MM.1S (cell line): Measurements from ENCODE around the gene RGPD8.

Source experiments
- DNase-seq: peaks from one replicate; pipeline ENCODE4 v3.0.0-alpha.2; 2015
- H2AFZ ChIP-seq: fragments of 300-600 bp; sonication (generic); 2 replicates; pipeline ENCODE4 v1.6.0; 2016; ENCODE audit warnings: antibody characterized with exemption, low read length
- H3F3A ChIP-seq: fragments of 300-600 bp; sonication (generic); 2 replicates; pipeline ENCODE4 v1.6.1; 2016; ENCODE audit warnings: mild to moderate bottlenecking, antibody characterized with exemption, low read length, moderate library complexity, mixed read lengths; ENCODE audit not compliant: insufficient read depth
- H3K27ac ChIP-seq: fragments of 300-600 bp; sonication (generic); 2 replicates; pipeline ENCODE4 v1.5.1; 2016; ENCODE audit warnings: mild to moderate bottlenecking, low read length
- H3K27me3 ChIP-seq: fragments of 300-600 bp; sonication (generic); replicated peaks from 2 replicates; pipeline ENCODE4 v1.6.0; 2016; ENCODE audit warnings: low read length; ENCODE audit not compliant: insufficient read depth
- H3K36me3 ChIP-seq: fragments of 300-600 bp; sonication (generic); replicated peaks from 2 replicates; pipeline ENCODE4 v1.6.1; 2016; ENCODE audit warnings: mild to moderate bottlenecking, low read length, mixed read lengths; ENCODE audit not compliant: insufficient read depth
- H3K4me1 ChIP-seq: fragments of 300-600 bp; sonication (generic); 2 replicates; pipeline ENCODE4 v1.6.1; 2016; ENCODE audit warnings: low read length, mixed read lengths
- H3K4me2 ChIP-seq: fragments of 300-600 bp; sonication (generic); 2 replicates; pipeline ENCODE4 v1.6.0; 2016; ENCODE audit warnings: low read depth, low read length
- H3K4me3 ChIP-seq: fragments of 300-600 bp; sonication (generic); 2 replicates; pipeline ENCODE4 v1.5.1; 2016; ENCODE audit warnings: low read length, mixed read lengths
- H3K79me2 ChIP-seq: fragments of 300-600 bp; sonication (generic); 2 replicates; pipeline ENCODE4 v1.6.1; 2016; ENCODE audit warnings: mixed run types, low read length, mixed read lengths
- H3K9ac ChIP-seq: fragments of 300-600 bp; sonication (generic); 2 replicates; pipeline ENCODE4 v1.6.1; 2016; ENCODE audit warnings: low read length, mixed read lengths
- H3K9me2 ChIP-seq: fragments of 300-600 bp; sonication (generic); replicated peaks from 2 replicates; pipeline ENCODE4 v1.6.1; 2016; ENCODE audit warnings: mild to moderate bottlenecking, low read length, mixed read lengths; ENCODE audit not compliant: insufficient read depth
- H3K9me3 ChIP-seq: fragments of 300-600 bp; sonication (generic); replicated peaks from 2 replicates; pipeline ENCODE4 v1.6.1; 2016; ENCODE audit warnings: mild to moderate bottlenecking, low read length, mixed read lengths; ENCODE audit not compliant: insufficient read depth
- H4K20me1 ChIP-seq: fragments of 300-600 bp; sonication (generic); 2 replicates; pipeline ENCODE4 v1.6.1; 2016; ENCODE audit warnings: mild to moderate bottlenecking, low read length, moderate library complexity, mixed read lengths; ENCODE audit not compliant: insufficient read depth
- CTCF ChIP-seq: fragments of 300-600 bp; sonication (generic); IDR thresholded peaks from 2 replicates; pipeline ENCODE4 v1.5.1; 2016; ENCODE audit warnings: antibody characterized with exemption, low read length, mixed read lengths
- EZH2 ChIP-seq: fragments of 300-600 bp; sonication (generic); optimal IDR thresholded peaks from 2 replicates; pipeline ENCODE3; 2017; ENCODE audit warnings: low read depth, mild to moderate bottlenecking, antibody characterized with exemption, low read length, mixed read lengths
- EZH2phosphoT487 ChIP-seq: fragments of 300-600 bp; sonication (generic); IDR thresholded peaks from 2 replicates; pipeline ENCODE4 v1.6.1; 2018; ENCODE audit warnings: antibody characterized with exemption, low read length

Gene RGPD8

DNA sequence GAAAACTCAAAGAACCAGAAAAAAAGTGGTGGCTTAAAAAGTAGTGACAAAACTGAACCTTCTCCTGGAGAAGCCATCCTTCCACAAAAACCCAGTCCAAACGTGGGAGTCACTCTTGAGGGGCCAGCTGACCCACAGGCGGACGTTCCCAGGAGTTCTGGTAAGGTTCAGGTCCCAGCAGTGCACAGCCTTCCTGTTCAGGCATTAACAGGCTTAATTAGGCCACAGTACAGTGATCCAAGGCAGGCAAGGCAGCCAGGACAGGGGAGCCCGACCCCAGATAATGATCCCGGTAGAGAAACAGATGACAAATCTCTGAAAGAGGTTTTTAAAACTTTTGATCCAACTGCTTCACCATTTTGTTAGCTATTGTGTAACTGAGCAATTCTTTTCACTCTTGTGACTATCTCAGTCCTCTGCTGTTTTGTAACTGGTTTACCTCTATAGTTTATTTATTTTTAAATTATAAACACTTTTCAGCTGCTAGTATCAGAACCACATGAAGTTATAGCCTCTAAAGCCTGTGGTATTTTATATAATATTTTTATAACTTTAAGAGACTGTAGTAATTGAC, 101.2 kb downstream of the RGPD8 start:
- TF ChIP-seq EZH2 = no peak
- TF ChIP-seq CTCF = no peak
- TF ChIP-seq EZH2phosphoT487 = no peak
- Histone ChIP-seq H3K4me2 (no peak overlapping the region), H3F3A (no peaks in the 10 kb centered on the region), H3K9me3 (no peaks in the 10 kb centered on the region), H2AFZ (no peak overlapping the region), H3K79me2 (no peaks in the 10 kb centered on the region), H3K9me2 (no peaks in the 10 kb centered on the region), H4K20me1 (no peaks in the 10 kb centered on the region), H3K27ac (no peak overlapping the region), H3K4me3 (no peak overlapping the region), H3K27me3 (no peaks in the 10 kb centered on the region), H3K9ac (no peak overlapping the region), H3K36me3 (no peaks in the 10 kb centered on the region), H3K4me1 (no peaks in the 10 kb centered on the region)
- DNase-seq = no peak

DNA sequence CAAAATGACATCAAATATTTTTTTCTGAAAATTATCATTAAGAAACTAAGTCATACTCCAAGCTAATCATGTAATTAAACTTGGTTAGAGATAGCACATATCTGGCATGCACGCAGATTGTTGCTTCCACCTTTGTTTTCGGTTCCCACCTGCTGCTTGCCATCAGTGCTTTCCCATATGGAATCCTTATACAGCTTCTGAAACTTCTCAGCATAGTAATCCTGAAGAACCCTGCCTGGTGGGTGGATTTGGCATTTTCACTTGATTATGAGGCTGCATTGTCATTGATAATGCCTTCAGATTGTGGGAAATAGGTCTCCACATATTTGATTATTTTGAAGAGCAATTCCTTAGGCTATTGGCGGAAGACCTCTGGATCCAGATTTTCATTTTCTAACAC, 110.5 kb downstream of the RGPD8 start:
- H2AFZ ChIP-seq = no peak overlapping the region
- H3K4me1 ChIP-seq = no peaks in the 10 kb centered on the region
- DNase-seq = no peak
- no peaks in the 10 kb centered on the region for H3K9me3 ChIP-seq
- H3K27ac ChIP-seq = no peak overlapping the region
- H3K9ac ChIP-seq = no peak overlapping the region
- TF ChIP-seq CTCF (no peak), EZH2 (no peak), EZH2phosphoT487 (no peak)
- no peaks in the 10 kb centered on the region for H3K27me3 ChIP-seq
- no peak overlapping the region for H3K4me2 ChIP-seq
- no peak overlapping the region for H3K4me3 ChIP-seq
- H3F3A ChIP-seq = no peaks in the 10 kb centered on the region
- H3K79me2 ChIP-seq = no peaks in the 10 kb centered on the region
- H3K9me2 ChIP-seq = no peaks in the 10 kb centered on the region
- no peaks in the 10 kb centered on the region for H3K36me3 ChIP-seq
- H4K20me1 ChIP-seq = no peaks in the 10 kb centered on the region; the same call in 1 of the 2 replicates

DNA sequence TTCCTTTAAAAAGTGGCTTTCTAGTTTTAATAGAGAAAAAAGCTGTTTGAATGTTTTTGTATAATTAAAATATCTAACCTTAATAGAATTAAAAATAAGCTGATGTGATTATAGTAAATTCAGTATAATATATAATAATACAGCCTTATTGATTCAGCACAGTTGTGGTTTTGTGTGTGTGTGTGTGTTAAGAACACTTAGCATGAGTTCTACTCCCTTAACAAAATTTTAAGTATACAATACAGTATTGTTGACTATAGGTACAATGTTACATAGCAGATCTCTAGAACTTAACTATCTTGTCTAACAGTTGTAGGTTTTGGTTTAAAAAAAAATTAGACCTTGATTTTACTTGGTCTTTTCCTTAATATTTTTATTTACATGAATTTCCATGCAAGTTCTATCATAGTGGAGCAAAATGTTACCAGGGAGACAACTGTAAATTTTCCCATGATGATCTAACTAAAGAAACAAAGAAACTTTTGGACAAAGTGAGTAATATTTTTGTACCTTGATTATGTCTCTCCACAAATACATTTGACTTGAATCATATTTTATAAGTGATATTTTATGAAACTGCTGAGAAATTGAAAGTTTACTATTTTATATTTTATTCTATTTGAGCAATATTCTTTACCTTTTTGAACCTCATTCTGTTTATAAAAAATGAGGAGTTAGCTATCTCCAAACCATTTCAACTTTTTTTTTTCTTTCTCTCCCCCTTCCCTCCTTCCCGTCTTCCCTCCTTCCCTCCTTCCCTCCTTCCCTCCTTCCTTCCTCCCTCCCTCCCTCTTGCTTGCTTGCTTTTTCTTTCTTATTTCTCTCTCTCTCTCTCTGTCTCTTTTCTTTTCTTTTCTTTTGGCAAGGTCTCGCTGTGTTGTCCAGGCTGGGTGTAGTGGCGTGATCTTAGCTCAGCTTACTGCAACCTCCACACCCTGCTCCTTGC, 111.8 kb downstream of the RGPD8 start:
- Histone ChIP-seq H3K79me2 (no peaks in the 10 kb centered on the region), H3K9ac (no peak overlapping the region), H3K27me3 (no peaks in the 10 kb centered on the region), H3K4me2 (no peak overlapping the region), H3K9me2 (no peaks in the 10 kb centered on the region), H3K9me3 (no peaks in the 10 kb centered on the region), H2AFZ (no peak overlapping the region), H3K4me3 (no peak overlapping the region), H3K27ac (no peak overlapping the region), H3F3A (no peaks in the 10 kb centered on the region), H3K4me1 (no peaks in the 10 kb centered on the region), H3K36me3 (no peaks in the 10 kb centered on the region), H4K20me1 (no peaks in the 10 kb centered on the region; the same call in 1 of the 2 replicates)
- DNase-seq = no peak
- TF ChIP-seq EZH2 = no peak
- no peak for TF ChIP-seq CTCF
- TF ChIP-seq EZH2phosphoT487 = no peak
